GM19193 (cell line): Measurements from ENCODE around the gene SULT1A2.
"Not testable (repeated sequence)": the region's sequence is repeated elsewhere in the genome, so short reads cannot be mapped to it uniquely, and the experiment has no call there.

Experiments
- POLR2A ChIP-seq: IDR thresholded peaks from 4 replicates; pipeline ENCODE4 v1.6.1; 2011; ENCODE audit not compliant: insufficient read depth, insufficient read length; ENCODE audit errors: extremely low read depth

SULT1A2 gene

GRCh38 chr16:28596840-28597691 lies at the start of gene SULT1A2:
SULT1A2 (minus strand) TSS chr16:28597050; CDS start chr16:28595930, 1,120 bp downstream.
- TF ChIP-seq POLR2A = no peak

GRCh38 chr16:28637765-28638164 lies 40.9 kb upstream of the SULT1A2 start, which contains the start of gene NPIPB8:
NPIPB8 (plus strand) TSS chr16:28638065; CDS start chr16:28638361, 296 bp downstream.
- not testable (repeated sequence) for TF ChIP-seq POLR2A

- no peak for TF ChIP-seq POLR2A
Measured at GRCh38 chr16:28623172-28623711, 26.4 kb upstream of the SULT1A2 start.

GRCh38 chr16:28621481-28622155 lies 24.8 kb upstream of the SULT1A2 start:
- TF ChIP-seq POLR2A = no peak

GRCh38 chr16:28617874-28618273 lies 21.0 kb upstream of the SULT1A2 start:
- TF ChIP-seq POLR2A = no peak

GRCh38 chr16:28616636-28617035 lies 19.8 kb upstream of the SULT1A2 start:
- TF ChIP-seq POLR2A = no peak

GRCh38 chr16:28610595-28611191 lies 13.8 kb upstream of the SULT1A2 start:
- TF ChIP-seq POLR2A = no peak

GRCh38 chr16:28609631-28610594 lies 13.1 kb upstream of the SULT1A2 start, which contains the start of gene SULT1A1:
SULT1A1 (minus strand) TSS chr16:28610044; CDS start chr16:28608855, 1,189 bp downstream.
- TF ChIP-seq POLR2A = no peak

GRCh38 chr16:28607116-28607623 lies 10.3 kb upstream of the SULT1A2 start:
- no peak for TF ChIP-seq POLR2A

- TF ChIP-seq POLR2A = no peak
Measured at GRCh38 chr16:28606291-28607115, 9.7 kb upstream of the SULT1A2 start.

- no peak for TF ChIP-seq POLR2A
Measured at GRCh38 chr16:28604186-28604565, 7.3 kb upstream of the SULT1A2 start.

GRCh38 chr16:28603381-28604185 lies 6.7 kb upstream of the SULT1A2 start:
- TF ChIP-seq POLR2A = no peak

GRCh38 chr16:28602529-28602928 lies 5.7 kb upstream of the SULT1A2 start:
- TF ChIP-seq POLR2A = no peak
